NOMO-1 treated with dmso at 0.1 percent for 144 hours (cell line): ENCODE measurements around the gene CKMT1B.
"Not testable (repeated sequence)": the region's sequence is repeated elsewhere in the genome, so short reads cannot be mapped to it uniquely, and the experiment has no call there.

Source experiments
- DNase-seq: peaks from one replicate; lab custom pipeline; 2025; ENCODE audit not compliant: unreplicated experiment; lab: John Stamatoyannopoulos, UW

The CKMT1B gene

DNA sequence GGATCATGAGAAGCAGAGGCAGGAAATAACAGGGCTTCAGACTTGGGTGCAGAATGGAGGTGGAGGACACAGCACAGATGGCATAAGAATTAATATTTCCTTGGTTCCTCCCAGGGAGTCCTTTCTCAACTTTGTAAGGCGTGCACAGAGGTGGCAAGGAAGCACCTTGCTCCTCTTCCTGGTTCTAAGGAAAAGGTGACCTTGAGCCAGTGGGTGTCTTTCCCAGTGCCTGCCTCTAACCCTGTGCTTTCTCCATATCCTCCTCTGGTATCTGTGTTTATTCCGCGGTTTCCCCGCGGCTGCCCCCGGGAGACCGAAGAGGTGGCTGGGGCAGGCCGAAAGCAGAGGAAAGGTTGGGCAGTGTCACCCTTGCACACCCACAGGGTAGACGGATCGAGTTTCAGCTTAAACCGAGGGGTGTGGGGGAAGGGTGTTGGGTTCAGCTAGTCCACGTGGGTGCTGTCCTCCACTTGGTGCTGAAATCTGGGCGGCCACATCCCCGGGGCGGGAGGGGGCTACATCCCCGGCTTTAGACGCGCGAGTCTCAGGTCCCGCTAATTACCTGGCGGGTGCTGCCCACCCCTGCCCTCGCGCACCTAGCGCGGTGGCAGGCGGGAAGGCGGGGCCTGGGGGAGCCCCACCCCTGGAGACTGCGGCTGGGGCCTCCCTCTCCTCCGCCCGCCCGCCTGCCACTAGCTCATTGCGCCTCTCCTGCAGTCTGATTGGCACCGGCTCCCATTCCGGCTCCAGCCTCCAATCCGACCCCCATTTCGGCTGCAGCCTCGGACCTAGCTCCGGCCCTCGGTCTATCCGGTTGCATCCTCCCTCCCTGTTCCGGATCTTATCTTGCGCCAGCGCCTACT, at the start of gene CKMT1B:
Gene CKMT1B, plus strand, starts transcription at position 700 of the 863 bp plus-strand sequence. CDS start 192 bp downstream, outside the sequence.
- DNase-seq, result not testable (repeated sequence)

DNA sequence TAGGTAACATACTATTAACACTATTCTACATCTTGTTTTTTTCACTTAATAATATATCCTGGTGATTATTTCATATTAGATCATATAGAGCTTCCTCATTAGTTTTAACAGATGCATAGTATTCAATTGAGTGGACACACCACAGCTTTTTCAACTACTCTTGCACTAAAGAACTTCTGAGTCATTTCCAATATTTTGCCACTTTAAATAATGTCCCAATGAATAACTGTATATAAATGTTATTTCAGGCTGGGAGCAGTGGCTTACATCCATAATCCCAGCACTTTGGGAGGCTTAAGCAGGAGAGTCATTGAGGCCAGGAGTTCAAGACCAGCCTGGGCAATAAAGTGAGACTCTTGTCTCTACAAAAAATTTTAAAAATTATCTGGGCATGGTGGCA, 49.6 kb upstream of the CKMT1B start:
- no peak for DNase-seq

DNA sequence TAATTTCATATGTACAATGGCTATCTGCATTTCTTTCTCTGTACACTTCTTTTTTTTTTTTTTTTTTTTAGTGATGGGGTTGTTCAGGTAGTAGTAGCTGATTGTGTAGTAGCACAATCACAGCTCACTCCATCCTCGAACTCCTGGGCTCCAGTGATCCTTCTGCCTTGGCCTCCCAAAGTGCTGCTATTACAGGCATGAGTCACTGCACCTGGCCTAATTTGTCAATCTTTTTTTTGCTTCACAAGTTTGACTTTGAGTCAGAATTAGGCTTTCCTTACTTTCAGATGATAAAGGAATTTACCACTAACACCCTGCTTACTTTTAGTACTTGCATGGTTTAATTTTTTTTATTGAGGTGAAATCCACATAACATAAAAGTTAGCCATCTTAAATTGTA, 48.4 kb upstream of the CKMT1B start:
- DNase-seq, result no peak

- no peak for DNase-seq
Measured at GRCh38 chr15:43547539-43547938, 46.3 kb upstream of the CKMT1B start.

DNA sequence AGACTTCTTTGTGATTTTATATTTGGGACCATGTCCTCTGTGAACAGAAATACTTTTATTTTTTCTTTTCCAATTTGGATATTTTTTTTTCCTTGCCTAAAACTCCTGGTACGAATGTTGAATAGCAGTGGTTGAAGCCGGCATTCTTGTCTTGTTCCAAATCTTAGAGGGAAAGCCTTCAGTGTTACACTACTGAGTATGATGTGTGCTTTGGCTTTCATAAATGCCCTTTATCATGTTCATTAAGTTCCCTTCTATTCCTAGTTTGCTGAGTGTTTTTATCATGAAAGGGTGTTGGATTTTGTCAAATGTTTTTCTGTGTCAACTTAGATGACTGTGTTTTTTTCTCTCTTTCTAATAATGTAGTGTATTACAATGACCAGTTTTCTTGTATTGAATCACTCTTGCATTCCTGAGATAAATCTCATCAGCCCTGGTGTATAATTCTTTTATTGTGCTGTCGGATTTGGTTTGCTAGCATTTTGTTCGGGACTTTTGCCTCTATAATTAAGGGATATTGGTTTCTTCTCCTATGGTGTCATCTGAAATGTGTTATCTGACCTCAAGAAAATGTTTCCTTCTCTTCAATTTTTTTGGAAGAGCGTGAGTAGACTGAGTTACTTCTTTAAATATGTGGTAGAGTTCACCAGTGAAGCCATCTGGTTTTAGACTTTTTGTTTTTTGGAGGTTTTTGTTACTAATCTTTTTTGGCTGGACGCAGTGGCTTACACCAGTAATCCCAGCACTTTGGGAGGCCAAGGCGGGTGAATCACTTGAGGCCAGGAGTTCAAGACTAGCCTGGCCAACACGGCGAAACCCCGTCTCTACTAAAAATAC, 43.1 kb upstream of the CKMT1B start:
- no peak for DNase-seq

- DNase-seq, result no peak
Measured at GRCh38 chr15:43552256-43552655, 41.6 kb upstream of the CKMT1B start.

DNA sequence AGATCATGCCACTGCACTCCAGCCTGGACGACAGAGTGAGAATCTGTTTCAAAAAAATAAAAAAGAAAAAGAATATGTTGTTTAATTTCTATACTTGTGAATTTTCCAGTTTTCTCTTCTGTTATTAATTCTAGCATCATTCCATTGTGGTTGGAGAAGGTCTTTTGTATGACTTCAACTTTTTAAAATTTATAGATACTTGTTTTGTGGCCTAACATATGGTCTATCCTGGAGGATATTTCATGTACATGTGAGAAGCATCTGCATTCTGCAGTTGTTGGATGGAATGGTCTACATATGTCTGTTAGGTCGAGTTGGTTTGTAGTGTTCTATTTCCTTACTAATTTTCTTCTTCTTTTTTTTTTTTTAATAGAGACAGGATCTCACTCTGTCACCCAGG, 40.8 kb upstream of the CKMT1B start:
- DNase-seq, result no peak

DNA sequence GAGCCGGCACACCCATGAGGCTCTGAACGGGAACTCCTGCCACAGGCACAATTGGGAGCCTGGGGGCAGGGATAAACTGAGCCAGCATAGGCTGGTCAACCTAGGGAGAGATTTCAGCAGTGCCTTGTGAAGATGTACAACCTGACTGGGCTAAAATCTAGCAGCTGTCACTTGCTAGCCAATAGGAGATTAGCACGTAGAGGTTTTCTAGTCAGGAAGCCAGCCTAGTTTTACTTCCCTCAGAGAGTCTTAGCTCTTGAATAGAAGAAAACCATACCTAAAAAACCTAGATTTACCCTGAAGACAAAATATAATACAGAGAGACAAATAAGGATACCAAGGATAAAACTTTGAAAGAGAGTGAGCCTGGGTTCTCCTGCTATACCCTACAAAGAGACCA, 31.1 kb upstream of the CKMT1B start:
- DNase-seq, result not testable (repeated sequence)

DNA sequence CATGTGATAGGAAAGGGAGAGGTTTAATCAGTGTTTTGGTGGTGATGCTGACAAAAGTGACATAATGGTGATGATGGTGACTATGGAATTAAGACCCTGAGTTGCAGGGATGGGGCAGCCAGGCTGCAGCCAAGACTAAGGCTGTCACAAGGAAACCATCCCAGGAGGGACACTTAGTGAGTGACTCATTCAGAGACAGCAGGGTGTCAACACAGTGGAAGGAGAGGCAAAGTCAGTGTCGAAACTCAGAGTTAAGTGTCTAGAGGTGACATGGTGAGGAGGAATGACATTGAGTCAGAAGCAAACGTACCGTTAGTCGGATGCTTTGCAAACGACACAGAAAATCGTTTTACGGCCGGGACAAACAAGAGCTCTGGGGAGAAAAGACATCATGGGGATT, 30.0 kb upstream of the CKMT1B start:
- DNase-seq, result not testable (repeated sequence)

DNA sequence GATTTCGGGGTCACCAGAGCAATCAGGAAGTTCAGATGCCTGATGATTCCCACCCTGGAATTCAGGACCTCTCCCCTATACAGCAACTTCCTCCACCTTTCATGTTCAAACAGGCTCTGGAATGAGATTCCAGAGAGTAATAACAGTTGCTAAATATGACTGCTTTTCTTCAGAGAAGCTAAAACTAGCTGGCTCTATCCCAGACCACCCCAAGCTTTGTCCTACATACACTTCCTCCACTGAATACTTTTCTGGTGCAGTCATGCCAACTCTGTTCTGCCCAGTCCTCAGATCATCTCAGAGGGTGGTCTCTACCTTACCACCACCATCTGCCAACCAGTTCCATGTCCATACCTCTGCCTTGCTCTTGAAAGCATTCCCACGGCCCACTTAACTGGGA, 27.2 kb upstream of the CKMT1B start:
- DNase-seq, result not testable (repeated sequence)

- not testable (repeated sequence) for DNase-seq
Measured at GRCh38 chr15:43574607-43575006, 19.2 kb upstream of the CKMT1B start.

DNA sequence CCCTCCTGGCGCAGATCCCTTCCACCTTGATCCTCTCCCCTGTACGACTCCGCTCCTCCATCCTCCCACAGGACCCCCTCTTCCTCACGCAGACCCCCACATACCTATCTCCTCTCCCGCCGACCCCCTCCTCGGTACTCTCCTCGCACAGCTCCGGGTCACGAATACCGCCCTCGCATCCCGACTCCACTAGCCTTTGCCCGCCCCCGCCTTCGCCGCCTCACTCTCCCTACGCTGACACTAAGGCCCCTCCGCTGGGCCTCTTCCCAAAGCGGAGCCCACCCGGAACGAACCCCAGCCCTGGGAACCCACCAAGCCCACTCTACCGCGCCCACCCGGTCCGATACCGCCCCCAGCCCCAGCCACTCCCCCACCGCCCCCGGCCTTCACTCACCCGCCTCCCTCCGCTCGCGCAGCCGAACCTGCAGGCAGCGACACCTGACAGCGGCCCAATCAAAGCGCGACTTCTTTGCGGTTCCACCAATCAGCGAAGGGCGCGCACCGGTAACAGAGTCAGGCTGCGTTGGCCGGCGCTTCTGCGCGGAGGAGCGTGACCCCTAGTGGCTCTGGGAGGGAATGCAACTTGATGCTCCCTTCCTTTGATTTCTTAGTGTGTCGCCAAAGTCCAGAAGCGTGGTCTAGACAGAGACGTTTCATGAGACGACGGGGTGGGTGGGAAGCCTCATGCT, 3.9 kb upstream of the CKMT1B start, which contains the start of gene PPIP5K1:
Gene PPIP5K1, minus strand, starts transcription at position 431 of the 689 bp plus-strand sequence. CDS start 5,704 bp downstream, outside the sequence.
- not testable (repeated sequence) for DNase-seq

- DNase-seq, result not testable (repeated sequence)
Measured at GRCh38 chr15:43592841-43593240, 986 bp upstream of the CKMT1B start.

DNA sequence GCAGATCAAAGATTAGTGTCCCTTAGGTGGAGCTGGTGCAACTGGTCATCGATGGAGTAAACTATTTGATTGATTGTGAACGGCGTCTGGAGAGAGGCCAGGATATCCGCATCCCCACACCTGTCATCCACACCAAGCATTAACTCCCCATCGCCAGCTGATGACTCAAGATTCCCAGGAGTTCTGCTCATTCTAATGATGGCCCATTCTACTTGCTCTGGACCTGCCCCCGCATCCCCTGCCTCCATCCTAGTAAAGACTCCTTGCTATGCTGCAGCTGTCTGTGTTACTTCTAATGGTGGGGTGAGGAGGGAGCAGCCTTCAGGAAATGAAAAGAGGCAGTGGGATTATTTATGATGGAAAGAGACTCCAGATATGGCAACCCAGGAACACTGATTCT, 5.3 kb downstream of the CKMT1B start:
- DNase-seq, result not testable (repeated sequence)

GRCh38 chr15:43600200-43600599, 6.4 kb downstream of the CKMT1B start:
- not testable (repeated sequence) for DNase-seq

DNA sequence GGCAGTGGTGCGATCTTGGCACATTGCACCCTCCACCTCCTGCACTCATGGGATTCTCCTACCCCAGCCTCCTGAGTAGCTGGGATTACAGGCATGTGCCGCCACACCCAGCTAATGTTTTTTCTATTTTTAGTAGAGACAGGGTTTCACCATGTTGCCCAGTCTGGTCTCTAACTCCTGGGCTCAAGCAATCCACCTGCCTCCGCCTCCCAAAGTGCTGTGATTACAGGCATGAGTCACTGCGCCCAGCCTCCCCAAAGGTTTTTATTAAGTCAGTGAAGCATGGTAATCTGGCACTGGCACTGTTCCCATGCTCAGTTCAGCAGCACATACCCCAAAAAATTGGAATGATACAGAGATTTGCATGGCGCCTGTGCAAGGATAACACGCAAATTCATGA, 8.4 kb downstream of the CKMT1B start:
- not testable (repeated sequence) for DNase-seq

GRCh38 chr15:43617750-43618149, 23.9 kb downstream of the CKMT1B start:
- DNase-seq, result not testable (repeated sequence)

- DNase-seq, result not testable (repeated sequence)
Measured at GRCh38 chr15:43618700-43619099, 24.9 kb downstream of the CKMT1B start, which contains the start of gene STRC. Gene STRC, minus strand, starts transcription at chr15:43618800. Its CDS starts 78 bp downstream, at chr15:43618722.

GRCh38 chr15:43622068-43622799, 28.4 kb downstream of the CKMT1B start:
- not testable (repeated sequence) for DNase-seq

- no peak for DNase-seq
Measured at GRCh38 chr15:43625106-43625505, 31.3 kb downstream of the CKMT1B start.
